Muscle of back (tissue), 11 donors: ENCODE data around the gene NCOR2. TPM values are rescaled to one million over a fixed set of nuclear protein-coding genes. Genes with fewer than 3 reads are reported as not detected.
"Not testable (repeated sequence)": the region's sequence is repeated elsewhere in the genome, so short reads cannot be mapped to it uniquely, and the experiment has no call there.

Experiments used
- DNase-seq, 3 donors: peaks; one replicate each; pipeline versions ENCODE4 v3.0.0 to v3.0.0-alpha.2; 2013
- polyA plus RNA-seq, 10 donors: library from polyadenylated mRNA; unstranded; fragments of 120-200 nt; gene quantifications; one replicate each; pipeline ENCODE4 v1.2.1, GENCODE V29; 2013; ENCODE audit not compliant: insufficient read length in 10 of 10

The NCOR2 gene
- polyA plus RNA-seq, 10 donors, result 74.2 to 121 (median 96.5) TPM

DNA sequence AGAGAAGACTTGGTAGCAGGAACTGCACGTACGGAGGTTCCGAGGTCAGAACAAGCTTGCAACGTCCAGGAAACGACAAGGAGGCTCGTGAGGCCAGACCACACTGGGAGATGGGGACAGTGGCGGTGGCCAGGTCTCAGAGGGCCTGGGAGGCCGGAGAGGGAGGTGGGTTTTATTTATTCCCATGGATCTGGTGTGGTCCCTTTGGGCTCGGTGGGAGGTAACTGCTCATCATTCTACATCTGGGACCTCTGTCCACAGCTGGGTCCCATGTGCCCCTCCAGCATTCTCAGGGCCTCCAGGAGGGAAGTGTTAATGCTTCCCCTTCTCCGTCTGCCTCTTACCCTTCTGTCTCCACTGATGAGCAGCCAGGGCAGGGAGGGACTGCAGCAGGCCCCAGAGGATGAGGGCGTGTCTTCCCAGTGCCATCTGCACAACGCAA, 35.7 kb upstream of the NCOR2 start:
- peak in 1 of 3 donors; percentile 64 for DNase-seq

DNA sequence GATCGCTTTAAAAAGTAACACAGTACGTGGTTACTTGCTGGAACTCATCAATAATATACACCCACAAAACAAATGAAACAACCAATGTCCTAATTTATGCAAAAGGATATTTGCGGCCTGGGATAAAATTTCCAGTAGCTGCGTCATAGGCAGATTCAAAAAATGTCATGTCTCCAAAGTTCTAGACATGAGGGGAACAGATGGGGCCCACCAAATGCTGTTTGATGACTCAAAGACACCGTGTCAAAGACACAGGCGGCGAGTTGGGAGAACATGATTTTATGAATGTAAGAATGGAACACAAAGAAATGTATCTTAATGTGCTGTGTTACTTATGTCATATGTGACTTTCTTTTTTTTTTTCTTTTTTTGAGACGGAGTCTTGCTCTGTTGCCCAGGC, 34.3 kb upstream of the NCOR2 start:
- peak in 2 of 3 donors; percentile 31 to 83 for DNase-seq

DNA sequence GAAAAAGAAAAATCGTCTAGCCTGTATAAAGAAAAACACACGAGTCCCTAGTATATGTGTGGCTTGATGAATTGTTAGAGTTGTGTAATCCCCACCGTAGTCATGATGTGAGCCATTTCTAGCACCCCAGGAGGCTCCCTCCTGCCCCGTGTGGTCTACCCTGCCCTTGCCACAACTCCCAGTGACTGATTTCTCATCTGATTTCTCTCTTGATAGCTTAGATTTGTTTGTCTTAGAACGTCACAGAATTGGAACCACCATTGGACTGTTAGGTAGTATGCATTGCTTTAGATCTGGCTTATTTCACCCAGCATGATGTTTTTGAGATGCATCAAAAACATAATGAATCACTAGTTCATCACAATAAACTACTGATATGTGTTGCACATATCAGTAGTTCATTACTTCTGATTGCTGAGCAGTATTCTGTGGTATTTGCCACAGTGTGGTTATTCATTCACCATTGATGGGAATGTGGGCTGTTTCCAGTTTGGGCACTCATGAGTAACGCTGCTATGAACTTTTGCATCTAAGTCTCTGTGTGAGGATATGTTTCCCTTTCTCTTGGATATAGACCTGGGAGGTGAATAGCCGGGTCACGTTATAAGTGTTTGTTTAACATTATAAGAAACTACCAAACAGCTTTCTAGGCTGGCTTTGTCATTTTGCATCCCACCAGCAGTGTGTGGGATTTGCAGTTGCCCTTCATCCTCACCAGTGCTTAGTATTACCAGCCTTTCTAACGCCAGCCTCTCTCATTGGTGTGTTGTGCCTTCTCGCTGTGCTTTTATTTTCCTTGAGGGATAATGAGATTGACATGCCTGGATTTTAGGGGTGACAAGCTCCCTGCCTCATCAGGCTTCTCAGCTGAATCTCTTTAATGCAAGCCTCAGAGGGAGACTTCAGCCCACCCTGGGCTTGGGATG, 31.9 kb upstream of the NCOR2 start:
- peak in 1 of 3 donors; percentile 58 for DNase-seq

DNA sequence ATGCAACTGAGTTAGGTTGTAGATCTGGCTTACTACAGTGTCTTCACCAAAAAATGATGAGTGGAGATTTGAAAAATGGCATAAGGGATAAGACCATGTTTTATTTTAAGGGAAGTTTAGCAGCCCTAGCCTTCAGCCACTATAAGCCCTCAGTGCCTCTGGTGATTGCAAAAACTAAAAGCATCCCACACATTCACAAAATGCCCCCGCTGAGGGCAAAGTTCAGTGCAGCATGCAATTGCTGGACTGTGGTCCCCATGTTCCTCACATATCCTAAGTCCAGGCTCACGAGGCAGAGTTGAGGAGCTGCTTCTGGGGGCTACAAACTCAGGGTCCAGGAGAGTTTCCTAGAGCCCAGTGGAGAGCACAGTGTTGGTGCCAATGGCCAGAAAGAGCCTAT, 29.6 kb upstream of the NCOR2 start:
- DNase-seq, result no peak

DNA sequence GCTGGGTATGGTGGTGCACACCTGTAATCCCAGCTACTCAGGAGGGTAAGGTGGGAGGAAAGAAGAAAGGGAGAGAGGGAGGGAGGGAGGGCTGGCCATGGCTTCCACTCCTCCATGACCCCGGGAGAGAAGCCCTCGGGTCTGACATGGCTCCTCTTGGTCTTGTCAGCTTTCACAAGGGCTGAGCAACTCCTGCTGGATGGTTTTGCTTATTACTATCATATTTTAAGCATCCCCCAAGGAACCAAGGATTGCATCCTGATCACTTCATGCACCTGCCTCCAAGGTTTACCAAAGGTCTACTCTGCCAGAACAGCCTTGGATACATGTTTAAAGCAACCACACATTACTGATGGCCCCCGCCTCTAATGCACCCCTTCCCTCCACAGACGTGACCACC, 28.0 kb upstream of the NCOR2 start:
- DNase-seq, result no peak

DNA sequence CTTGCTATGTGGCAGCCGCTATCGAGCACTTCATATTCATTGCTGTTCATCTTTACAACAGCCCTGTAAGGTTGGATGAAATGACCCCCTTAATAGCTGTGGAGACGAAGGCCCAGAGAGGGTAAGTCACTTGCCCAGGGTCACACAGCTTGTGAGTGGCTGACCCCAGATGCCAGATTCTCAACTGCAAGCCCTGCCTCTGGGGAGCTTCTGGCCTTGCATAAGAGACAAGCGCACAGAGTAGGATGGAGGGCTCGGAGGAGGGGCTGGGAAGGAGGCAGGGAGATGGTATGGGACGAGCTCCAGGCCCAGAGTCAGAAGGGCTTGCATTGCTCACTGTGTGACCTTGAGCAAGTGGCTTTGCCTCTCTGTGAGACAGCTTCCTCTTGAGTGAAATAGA, 27.4 kb upstream of the NCOR2 start:
- DNase-seq, result no peak

DNA sequence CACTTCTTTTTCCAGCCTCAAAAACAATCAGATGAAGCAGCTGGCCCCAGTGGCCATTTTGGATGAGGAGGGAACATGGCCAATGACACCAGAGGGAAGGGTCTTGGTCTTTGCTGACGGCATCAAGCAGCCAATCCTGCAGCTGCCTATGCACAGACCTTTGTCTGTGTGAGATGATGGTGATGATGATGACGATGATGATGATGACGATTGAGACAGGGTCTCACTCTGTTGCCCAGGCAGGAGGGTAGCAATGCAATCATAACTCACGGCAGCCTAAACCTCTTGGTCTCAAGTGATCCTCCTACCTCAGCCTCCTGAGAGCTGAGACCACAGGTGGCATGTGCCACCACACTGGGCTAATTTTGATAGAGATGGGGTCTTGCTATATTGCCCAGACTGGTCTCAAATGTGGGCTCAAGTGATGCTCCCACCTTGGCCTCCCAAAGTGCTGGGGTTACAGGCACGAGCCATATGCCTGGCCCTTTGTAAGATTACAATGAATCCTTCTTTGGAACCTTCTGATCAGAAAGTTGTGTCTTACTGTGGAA, 26.5 kb upstream of the NCOR2 start:
- DNase-seq, result no peak

DNA sequence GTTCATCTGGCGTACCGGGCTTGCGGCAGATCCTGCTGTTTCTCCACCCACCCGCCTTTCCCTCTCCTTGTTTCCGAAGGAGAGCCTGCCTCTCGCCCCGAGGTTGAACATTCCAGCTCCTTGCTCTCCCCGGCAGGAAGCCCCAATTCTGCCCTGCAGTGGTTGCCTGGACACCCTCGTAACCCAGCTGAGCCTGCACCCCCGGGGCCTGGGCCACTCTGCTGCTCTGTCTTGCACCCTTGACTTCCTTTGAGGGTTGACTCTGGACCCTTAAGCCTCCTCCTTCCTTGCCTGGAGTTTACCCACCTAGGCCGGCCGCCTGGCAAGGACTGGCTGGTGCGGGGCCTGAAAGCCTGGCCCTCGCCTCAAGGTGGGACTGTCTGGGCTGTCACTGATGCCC, 25.8 kb upstream of the NCOR2 start:
- no peak for DNase-seq

DNA sequence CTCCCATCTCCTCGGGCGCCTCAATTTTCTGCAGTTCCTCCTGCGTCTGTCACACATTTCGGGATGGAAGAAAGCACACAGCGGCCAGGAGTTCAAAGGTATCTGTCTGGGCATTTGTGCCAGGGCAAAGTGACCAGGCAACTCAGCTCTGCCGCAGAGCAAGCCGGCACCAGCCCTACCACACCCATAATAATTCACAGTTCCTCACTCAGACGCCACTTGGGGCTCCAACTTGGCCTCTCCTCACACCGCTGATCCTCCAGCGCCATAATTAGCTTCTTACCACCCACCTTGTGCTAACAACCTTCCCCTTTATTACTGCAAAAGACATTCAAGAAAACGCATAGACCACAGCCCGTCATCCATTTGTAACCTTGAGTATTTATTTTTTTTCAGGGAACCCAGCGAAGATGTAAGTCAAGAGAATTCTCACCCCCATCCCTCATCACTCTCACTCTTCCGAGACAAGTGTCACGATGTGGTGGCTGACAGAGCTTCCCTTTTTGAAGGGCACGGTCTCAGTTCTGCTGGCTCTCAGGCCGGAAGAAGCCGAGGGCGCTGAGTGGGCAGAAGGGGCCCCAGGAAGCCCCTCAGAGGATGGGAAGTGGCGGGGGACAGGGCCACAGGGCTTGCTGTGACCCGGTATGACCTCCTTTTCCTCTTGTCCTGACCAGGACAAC, 25.2 kb upstream of the NCOR2 start:
- peak in 1 of 3 donors; percentile 42 for DNase-seq

DNA sequence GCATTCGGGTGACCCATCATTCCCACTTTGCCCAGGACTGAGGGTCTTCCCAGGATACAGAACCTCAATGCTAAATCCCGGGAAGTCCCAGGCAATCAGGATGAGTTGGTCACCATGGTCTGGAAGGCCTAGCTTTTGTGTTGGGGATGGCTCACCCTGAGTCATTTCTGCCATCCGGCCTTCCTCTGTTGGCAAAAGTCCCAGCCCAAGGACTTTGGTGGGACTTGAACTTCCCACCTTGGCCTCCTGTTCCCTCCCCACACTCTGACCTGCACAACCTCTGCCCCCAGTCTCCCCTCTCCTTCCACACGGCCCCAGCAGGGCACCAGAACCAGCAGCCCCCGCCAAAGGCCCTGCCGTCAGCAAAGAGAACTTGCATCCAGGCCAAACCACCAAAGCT, 24.6 kb upstream of the NCOR2 start:
- no peak for DNase-seq

DNA sequence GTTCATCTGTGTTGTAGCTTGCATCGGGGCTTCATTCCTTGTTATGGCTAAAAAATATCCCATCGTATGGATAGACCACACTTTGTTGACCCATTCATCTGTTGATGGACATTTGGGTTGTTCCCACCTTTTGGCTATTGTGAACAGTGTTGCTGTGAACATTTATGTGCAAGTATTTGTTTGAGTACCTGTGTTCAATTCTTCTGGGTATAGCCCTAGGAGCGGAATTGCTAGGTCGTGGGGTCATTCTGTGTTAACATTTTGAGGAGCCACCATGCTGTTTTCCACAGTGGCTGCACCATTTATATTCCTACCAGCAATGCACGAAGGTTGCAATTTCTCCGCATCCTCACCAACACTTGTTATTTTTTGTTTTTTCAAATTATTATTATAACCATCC, 23.0 kb upstream of the NCOR2 start:
- no peak for DNase-seq

DNA sequence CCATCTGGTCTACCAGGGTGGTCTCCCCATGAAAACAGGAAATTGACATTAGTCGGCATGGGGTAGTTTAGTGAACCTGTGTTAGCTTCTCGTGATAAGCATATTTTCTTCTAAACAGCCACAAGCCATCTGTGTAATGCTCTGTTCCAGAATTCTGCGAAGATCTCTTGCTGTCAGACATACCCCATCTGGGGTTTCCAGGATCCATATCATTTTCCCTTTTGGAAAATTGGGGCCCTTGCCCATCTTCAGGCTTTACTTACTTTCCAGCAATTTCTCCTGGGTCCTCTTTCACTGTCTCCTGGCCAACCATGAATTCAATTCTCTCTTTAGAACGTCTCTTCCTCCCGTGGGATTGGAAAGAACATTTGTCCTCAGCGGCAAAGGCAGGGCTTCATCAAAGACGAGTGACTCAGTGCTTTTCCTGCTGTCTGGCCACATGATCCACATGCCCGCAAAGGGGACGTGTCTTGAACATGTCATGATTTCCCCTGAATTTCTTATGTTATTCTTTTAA, 21.4 kb upstream of the NCOR2 start:
- DNase-seq, result peak in 1 of 3 donors; percentile 73

DNA sequence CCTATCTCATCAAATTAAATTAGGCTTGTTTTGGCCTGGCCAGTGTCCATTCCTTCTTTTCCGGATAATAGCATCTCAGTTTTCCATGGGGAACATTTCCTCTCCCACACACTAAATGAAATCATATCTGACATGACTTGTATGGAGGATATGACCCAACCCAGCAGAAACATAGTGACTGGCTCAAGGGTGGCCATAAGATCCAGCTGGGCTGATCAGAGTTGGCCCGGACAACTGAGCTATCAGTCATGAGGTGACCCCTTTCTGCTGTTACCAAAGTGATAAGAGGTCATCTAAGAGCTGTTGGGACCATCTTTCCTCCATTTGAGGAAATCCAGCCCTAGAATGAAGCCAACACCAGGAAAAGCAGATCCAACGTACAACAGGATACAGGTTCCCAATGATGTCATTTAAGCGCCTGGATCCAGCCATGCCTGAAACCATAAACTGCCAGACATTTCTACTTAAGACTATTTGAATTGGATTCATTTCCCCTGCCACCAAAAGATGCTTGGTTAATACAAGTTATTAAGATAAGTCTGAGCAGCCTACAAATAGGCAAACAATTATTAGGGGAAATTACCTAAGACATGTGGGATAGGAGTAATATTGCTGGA, 20.7 kb upstream of the NCOR2 start:
- DNase-seq, result no peak

DNA sequence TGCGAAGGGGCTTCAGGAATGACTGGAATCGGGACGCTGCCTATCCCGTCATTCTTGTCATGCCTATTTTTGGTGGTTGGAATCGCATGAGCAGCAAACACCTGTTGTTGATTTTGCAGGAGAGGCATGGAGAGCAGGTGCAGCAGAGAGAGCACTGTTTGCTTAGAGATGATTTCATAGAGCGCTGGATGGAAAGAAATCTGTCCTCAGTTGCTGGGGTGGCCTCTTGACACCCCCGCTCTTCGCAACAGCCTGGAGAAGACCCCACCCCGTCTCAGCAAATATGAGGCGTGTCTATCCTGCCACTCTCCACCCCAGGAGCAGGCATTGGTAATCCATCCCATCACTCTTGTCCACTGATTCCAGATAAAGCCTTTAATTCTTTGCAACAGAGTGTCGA, 19.3 kb upstream of the NCOR2 start:
- DNase-seq, result peak in 1 of 3 donors; percentile 37

DNA sequence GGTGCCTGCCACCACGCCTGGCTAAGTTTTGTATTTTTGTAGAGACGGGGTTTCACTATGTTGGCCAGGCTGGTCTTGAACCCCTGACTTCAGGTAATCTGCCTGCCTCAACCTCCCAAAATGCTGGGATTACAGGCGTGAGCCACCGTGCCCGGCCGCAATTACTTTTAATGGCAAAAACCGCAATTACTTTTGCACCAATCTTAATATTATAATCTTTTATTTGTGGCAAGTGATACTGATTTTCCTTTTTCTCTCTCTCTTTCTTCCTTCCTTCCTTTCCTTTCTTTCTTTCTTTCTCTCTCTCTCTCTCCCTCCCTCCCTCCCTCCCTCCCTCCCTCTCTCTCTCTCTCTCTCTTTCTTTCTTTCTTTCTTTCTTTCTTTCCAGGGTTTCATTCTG, 17.1 kb upstream of the NCOR2 start:
- not testable (repeated sequence) for DNase-seq

DNA sequence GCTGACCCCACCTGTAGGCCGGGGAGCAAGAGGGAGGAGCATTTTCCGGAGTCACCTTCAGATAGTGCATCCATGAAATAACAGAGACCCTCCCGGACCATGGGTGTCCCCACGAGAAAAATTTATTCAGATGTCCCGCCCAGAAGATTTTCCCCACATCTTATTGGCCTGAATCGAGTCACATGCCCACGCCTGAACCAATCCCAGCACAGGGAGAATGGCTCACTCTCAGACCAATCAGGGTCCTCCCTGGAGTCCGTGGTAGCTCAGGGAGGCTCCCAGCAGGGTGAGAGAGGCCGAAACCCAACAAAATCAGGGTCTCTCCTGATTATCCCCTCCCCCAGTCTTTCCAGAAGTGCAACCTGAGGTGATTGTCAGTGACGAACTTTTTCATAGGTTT, 16.4 kb upstream of the NCOR2 start:
- no peak for DNase-seq

DNA sequence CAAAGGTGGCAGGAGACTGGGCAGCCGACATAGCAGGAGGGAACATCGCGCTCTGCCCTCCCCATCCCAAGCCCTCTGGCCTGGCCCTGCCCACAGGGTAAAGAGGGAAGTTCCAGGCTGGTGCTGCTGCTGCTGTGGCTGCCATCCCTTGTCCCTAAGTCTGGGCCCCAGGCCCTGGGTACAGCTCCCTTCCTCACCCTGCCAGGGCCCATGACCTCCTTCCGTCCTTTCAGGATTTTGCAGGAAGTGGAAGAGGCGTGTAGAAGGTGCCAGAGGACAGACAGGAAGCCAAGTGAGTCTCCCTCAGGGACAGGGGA, 14.7 kb upstream of the NCOR2 start:
- DNase-seq, result peak in 1 of 3 donors; percentile 34

DNA sequence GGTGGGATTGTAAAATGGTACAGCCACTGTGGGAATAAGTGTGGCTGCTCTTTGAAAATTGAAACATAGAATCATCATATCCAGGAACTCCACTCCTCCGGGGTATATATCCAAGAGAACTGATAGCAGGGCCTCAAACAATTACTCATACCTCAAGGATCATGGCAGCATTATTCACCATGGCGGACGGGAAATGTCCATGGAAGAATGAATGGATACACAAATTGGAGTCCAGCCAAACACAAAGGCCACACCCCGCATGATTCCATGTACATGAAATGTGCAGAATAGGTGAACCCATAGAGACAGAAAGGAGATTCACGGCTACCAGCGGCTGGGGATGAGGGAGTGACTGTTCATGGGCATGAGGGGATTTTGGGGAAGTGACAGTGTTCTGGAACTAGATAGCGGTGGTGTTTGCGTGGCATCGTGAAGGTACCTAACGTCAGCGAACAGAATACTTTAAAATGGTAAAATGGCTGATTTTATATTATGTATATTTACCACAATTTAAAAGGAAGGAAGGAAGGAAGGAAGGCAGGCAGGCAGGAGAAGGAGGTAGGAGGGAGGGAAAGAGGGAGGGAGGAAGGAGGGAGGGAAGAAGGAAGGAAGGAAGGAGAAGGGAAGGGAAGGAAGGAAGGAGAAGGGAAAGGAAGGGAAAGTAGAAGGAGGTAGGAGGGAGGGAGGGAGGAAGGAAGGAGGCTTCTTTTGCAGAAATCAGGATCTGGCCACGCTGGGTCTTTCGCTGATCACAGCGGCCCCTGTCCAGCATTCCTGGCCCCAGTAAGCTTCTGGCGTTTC, 14.1 kb upstream of the NCOR2 start:
- DNase-seq, result no peak

DNA sequence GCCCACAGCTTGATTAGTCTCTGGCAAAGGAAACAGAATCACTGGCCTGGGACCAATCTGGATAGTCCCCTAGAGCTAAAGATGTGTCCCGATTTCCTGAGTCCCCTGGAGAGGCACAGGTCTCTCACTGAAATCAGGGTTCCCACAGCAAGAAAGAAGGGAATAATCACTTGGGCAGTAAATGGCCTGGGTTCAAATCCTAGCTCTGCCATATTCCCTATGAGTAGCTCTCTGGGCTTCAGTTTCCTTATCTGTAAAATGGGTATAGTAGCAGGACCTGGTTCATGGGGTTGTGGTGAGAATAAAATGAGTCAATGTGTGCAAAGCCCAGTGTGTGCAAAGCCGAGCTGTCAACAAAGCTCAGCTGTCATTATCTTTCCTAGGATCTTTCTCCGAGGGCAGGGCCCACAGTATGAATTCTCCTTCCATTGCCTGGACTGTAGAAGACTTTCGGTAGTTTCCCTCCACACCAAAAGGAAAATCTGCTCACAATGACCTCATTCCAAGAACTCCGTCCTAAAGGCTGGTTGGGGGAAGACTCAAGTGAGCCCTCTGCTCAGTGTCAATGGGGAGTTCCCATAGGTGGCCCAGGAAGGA, 12.6 kb upstream of the NCOR2 start:
- DNase-seq, result no peak

DNA sequence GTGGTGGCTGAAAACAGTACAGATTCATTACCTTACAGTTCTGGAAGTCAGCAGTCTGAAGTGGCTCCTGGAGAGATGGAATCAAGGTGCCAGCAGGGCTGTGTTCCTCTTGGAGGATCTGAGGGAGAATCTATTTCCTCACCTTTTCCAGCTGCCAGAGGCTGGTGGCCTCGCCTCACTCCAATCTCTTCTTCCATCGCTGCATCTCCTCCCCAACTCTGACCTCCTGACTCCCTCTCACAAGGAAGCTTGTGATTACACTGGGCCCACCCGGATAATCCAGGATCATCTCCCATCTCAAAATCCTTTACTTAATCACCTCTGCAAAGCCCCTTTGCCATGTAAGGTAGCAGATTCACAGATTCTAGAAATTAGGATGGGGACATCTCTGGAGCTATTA, 11.4 kb upstream of the NCOR2 start:
- DNase-seq, result no peak

DNA sequence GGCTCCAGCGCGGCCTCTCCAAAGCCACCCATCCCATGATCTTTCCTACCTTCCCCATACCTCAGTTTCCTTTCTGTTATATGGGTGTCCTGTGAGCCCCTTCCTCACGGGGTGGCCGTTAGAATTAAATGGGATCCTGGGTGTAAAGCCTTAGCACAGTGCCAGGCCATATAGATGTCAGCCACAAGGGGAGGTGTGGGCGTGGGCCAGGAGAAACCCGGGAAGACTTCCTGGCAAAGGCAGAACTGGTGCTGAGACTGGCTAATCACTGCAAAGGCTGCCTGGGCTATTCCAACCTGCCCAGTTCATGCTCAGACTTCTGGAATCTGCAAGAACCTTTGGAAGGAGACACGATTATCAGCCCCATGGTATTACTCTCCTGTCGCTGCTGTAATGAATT, 11.0 kb upstream of the NCOR2 start:
- DNase-seq, result no peak
